ENCODE measurements around the gene P3H2. TPM values are rescaled to one million over a fixed set of nuclear protein-coding genes. Genes with fewer than 3 reads are reported as not detected.

P3H2 gene
- total RNA-seq, 4 donors from 2014 or later: 0.85 to 6.8 (median 4.8) TPM

DNA sequence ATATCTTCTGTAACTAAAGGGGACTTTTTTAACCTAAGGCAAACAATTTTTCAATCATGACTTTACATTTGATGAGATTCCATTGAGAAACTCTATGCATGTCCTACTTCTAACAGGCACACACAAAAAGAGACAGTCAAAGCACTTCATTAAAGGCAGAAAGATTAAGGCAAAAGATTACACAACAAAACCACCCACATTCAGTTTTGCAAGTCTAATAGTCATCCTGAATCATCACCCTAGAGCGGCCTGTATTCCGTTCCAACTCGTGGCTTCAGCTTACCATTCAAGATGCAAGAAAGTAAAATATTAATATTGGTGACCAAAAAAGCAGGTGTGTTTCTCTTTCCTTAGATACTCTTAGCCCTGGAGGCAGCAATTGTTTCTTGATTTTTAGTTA lies 205.9 kb downstream of the P3H2 start:
- TF ChIP-seq, protein P1, sequence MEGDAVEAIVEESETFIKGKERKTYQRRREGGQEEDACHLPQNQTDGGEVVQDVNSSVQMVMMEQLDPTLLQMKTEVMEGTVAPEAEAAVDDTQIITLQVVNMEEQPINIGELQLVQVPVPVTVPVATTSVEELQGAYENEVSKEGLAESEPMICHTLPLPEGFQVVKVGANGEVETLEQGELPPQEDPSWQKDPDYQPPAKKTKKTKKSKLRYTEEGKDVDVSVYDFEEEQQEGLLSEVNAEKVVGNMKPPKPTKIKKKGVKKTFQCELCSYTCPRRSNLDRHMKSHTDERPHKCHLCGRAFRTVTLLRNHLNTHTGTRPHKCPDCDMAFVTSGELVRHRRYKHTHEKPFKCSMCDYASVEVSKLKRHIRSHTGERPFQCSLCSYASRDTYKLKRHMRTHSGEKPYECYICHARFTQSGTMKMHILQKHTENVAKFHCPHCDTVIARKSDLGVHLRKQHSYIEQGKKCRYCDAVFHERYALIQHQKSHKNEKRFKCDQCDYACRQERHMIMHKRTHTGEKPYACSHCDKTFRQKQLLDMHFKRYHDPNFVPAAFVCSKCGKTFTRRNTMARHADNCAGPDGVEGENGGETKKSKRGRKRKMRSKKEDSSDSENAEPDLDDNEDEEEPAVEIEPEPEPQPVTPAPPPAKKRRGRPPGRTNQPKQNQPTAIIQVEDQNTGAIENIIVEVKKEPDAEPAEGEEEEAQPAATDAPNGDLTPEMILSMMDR (IDR thresholded peaks at IDR 0.05; ENCODE audit: low read depth): no peak

DNA sequence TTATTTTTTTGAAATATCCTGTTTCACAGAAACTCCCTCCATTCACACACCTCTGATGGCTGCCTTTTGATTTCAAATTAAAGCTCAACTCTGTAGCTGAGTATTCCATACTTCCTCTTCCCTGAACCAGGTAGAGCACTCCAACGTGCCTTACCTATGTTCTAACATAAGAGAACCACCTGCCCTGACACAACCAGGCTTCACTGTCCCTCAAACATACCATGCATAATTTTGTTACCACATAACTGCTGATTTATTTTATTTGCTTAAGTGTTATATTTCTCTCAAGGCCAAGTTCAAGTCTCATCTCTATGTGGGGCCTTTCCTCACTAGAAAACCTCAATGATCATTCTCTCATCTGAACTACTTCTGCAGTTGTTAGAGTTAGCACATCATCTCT lies 209.7 kb downstream of the P3H2 start:
- TF ChIP-seq, protein P1 (IDR thresholded peaks at IDR 0.05; ENCODE audit: low read depth): no peak

DNA sequence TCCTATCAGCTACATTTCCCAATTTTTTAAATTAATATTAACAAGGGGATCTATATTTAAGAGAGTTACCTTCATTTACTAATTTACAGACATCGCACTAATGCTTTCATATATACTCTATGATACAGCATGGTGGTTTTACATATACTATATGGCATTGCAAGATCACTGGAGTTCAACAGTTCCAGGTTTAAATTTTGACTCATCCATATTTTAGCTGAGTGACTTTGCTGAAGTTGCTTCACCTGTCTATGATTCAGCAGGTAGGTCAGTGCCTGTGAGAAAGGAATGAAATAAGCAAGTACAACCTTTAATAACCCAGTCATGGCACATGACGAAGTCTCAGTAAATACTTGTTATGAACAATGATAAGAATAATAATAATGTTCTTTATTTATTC lies 211.1 kb downstream of the P3H2 start:
- TF ChIP-seq, protein P1 (IDR thresholded peaks at IDR 0.05; ENCODE audit: low read depth): no peak

DNA sequence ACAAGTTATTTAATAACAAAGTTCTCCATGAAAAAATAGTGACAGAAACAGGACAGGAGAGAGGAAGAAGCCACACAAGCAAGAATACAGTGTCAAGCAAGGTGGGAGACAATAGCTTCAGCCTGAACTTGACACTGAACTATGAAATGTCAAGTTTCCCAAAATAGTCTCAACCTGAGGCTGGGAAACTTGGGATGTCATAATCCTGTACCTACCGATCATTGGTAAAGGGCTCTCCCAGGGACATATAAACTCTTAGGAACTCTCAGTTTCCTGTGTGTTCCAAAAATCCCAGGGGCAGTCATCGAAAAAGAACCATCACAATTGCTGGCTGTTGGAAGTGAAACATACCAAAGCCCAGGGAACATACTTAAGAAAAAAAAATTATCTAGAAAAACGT lies 211.6 kb downstream of the P3H2 start:
- TF ChIP-seq, protein P1 (IDR thresholded peaks at IDR 0.05; ENCODE audit: low read depth): no peak

DNA sequence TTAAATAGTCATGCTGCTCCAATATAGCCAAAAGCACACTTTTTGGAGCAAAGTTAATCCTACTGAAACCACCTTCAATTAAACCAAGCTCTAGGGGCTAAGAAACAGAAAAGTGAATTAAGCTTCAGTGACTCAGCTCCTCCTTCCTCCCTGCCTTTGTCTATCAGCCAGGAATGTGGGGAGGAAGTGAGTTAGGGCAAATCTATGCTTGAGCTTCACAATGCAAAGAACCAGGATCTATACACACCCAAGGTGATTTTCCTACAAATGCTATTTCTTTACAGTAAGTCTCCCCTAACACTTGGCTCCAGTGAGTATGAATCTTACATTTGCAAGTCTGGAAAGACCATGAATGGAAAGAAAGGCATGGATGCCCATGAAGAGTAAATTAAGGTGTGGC lies 212.1 kb downstream of the P3H2 start:
- TF ChIP-seq, protein P1 (IDR thresholded peaks at IDR 0.05; ENCODE audit: low read depth): no peak

DNA sequence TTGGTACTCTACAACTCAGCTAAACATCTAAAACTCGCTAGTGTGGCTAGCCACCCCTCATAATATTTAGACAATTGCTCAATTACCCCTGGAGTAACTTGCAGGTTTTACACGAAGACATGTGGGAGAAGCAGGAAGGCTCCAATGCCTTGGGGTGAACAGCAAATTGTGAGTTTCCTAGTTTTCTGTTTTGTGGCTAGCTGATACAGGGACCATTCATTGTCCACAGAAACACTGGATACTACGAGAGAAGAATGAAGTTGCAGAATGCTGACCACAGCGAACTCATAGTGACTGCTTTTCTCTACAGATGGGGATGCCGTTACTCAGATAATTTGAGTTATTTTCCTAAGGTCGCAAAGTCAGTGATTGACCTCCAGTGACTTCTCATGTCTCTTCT lies 212.9 kb downstream of the P3H2 start:
- TF ChIP-seq, protein P1 (IDR thresholded peaks at IDR 0.05; ENCODE audit: low read depth): no peak

Small RNAs within 50 kb of the gene (small RNA-seq; reads per million reads assigned to genes)
- gene RNU6-1109P: not detected

Other genes starting within 250 kb of the P3H2 start
- 1 to 10 TPM in 2 of 4 donors, under 1 TPM in 1, not detected in 1; 0.34 to 6.2 (median 1.3) TPM for gene CLDN1, start 201.5 kb upstream of the P3H2 start, total RNA-seq

Data from subcutaneous adipose tissue (tissue), 4 donors.